Measurements from ENCODE around the gene AUTS2. TPM values are rescaled to one million over a fixed set of nuclear protein-coding genes. Genes with fewer than 3 reads are reported as not detected.

AUTS2 gene
- polyA plus RNA-seq, 3 donors: 0.08 to 0.35 TPM; not detected in 1

- H3K9me3 ChIP-seq (replicated peaks in 1 of 2; ENCODE audit: control insufficient read depth in 1 of 2, insufficient read depth in 1 of 2, low read length in 2 of 2): no peaks in the 10 kb centered on the region
- Mint-ChIP-seq H3K36me3 (no peaks in the 10 kb centered on the region), H3K4me3 (no peak overlapping the region), H3K27ac (no peak overlapping the region), H3K9me3 (peaks cover 0 to 7% (median 3%) of the 10 kb centered on the region in 7 donors), H3K27me3 (ENCODE audit: low read depth in 3 of 3) (peaks cover 0 to 2% (median 0%) of the 10 kb centered on the region in 3 donors), H3K4me1 (no peaks in the 10 kb centered on the region)
- H3K79me2 ChIP-seq (ENCODE audit: insufficient read depth, low read length): no peaks in the 10 kb centered on the region
- no peak overlapping the region for H3K27ac ChIP-seq (ENCODE audit: low read depth in 1 of 2, low read length in 2 of 2)
- WGBS (ENCODE audit: insufficient coverage): 100% methylated on average over 1 of the region's 3 CpGs
- H3K4me3 ChIP-seq (replicated peaks in 1 of 3; ENCODE audit: low read depth in 2 of 3, low read length in 3 of 3): no peak overlapping the region
- H4K20me1 ChIP-seq (ENCODE audit: insufficient read depth, low read length): no peaks in the 10 kb centered on the region
- H3K4me1 ChIP-seq (ENCODE audit: control insufficient read depth in 1 of 2, insufficient read depth in 2 of 2, low read length in 2 of 2): no peaks in the 10 kb centered on the region
- TF ChIP-seq, protein P1, sequence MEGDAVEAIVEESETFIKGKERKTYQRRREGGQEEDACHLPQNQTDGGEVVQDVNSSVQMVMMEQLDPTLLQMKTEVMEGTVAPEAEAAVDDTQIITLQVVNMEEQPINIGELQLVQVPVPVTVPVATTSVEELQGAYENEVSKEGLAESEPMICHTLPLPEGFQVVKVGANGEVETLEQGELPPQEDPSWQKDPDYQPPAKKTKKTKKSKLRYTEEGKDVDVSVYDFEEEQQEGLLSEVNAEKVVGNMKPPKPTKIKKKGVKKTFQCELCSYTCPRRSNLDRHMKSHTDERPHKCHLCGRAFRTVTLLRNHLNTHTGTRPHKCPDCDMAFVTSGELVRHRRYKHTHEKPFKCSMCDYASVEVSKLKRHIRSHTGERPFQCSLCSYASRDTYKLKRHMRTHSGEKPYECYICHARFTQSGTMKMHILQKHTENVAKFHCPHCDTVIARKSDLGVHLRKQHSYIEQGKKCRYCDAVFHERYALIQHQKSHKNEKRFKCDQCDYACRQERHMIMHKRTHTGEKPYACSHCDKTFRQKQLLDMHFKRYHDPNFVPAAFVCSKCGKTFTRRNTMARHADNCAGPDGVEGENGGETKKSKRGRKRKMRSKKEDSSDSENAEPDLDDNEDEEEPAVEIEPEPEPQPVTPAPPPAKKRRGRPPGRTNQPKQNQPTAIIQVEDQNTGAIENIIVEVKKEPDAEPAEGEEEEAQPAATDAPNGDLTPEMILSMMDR (IDR thresholded peaks at IDR 0.05): no peak
- no peak overlapping the region for H3K9ac ChIP-seq (ENCODE audit: insufficient read depth, low read length, poor library complexity, severe bottlenecking)
- DNase-seq: no peak
- H3K36me3 ChIP-seq (replicated peaks in 1 of 2; ENCODE audit: control insufficient read depth in 1 of 2, insufficient read depth in 2 of 2, low read length in 2 of 2): no peaks in the 10 kb centered on the region
- no peaks in the 10 kb centered on the region for H3K27me3 ChIP-seq (ENCODE audit: control insufficient read depth in 2 of 2, insufficient read depth in 2 of 2, low read length in 2 of 2)
- intact Hi-C loops (cut with micrococcal nuclease): no loop called here
- H3K4me2 ChIP-seq (replicated peaks; ENCODE audit: extremely low read depth, low read length, poor library complexity, severe bottlenecking): no peak overlapping the region
- H2AFZ ChIP-seq (ENCODE audit: insufficient read depth, low read depth, low read length, poor library complexity, severe bottlenecking): no peak overlapping the region
These were observed 749.4 kb downstream of the AUTS2 start for GRCh38 chr7:70347463-70348254.

GRCh38 chr7:70349031-70349430 is 750.8 kb downstream of the AUTS2 start:
- Histone ChIP-seq H3K4me2 (replicated peaks; ENCODE audit: extremely low read depth, low read length, poor library complexity, severe bottlenecking) (no peak overlapping the region), H3K4me1 (ENCODE audit: control insufficient read depth in 1 of 2, insufficient read depth in 2 of 2, low read length in 2 of 2) (no peaks in the 10 kb centered on the region), H3K4me3 (replicated peaks in 1 of 3; ENCODE audit: low read depth in 2 of 3, low read length in 3 of 3) (no peak overlapping the region), H4K20me1 (ENCODE audit: insufficient read depth, low read length) (no peaks in the 10 kb centered on the region), H3K36me3 (replicated peaks in 1 of 2; ENCODE audit: control insufficient read depth in 1 of 2, insufficient read depth in 2 of 2, low read length in 2 of 2) (no peaks in the 10 kb centered on the region), H3K9me3 (replicated peaks in 1 of 2; ENCODE audit: control insufficient read depth in 1 of 2, insufficient read depth in 1 of 2, low read length in 2 of 2) (no peaks in the 10 kb centered on the region), H3K9ac (ENCODE audit: insufficient read depth, low read length, poor library complexity, severe bottlenecking) (no peak overlapping the region), H3K27ac (ENCODE audit: low read depth in 1 of 2, low read length in 2 of 2) (no peak overlapping the region), H3K79me2 (ENCODE audit: insufficient read depth, low read length) (no peaks in the 10 kb centered on the region), H3K27me3 (ENCODE audit: control insufficient read depth in 2 of 2, insufficient read depth in 2 of 2, low read length in 2 of 2) (no peaks in the 10 kb centered on the region), H2AFZ (ENCODE audit: insufficient read depth, low read depth, low read length, poor library complexity, severe bottlenecking) (no peak overlapping the region)
- Mint-ChIP-seq H3K27ac (no peak overlapping the region), H3K27me3 (ENCODE audit: low read depth in 3 of 3) (peaks cover 0 to 2% (median 0%) of the 10 kb centered on the region in 3 donors), H3K4me1 (peaks cover 1% of the 10 kb centered on the region), H3K4me3 (no peak overlapping the region), H3K36me3 (no peaks in the 10 kb centered on the region), H3K9me3 (peaks cover 0 to 7% (median 3%) of the 10 kb centered on the region in 7 donors)
- intact Hi-C loops (cut with micrococcal nuclease): no loop called here
- DNase-seq: no peak
- TF ChIP-seq, protein P1 (IDR thresholded peaks at IDR 0.05): no peak
- no CpG with 5 or more reads among the region's 2 CpGs for WGBS (ENCODE audit: insufficient coverage)

All from CD14-positive monocyte (primary cell).